Measurements from ENCODE around the gene A1BG.

GRCh38 chr19:58351990-58352755, 1.1 kb downstream of the A1BG start:
- TF ChIP-seq MAX (IDR thresholded peaks at IDR 0.05) = no peak
- no peak for TF ChIP-seq SP1 (IDR thresholded peaks at IDR 0.05)

Data from liver (tissue), 2 donors.